SK-N-SH treated with all-trans-retinoic acid at 6 μM for 48 hours (cell line): ENCODE measurements around the gene POLR3K.
"Not testable (repeated sequence)": the region's sequence is repeated elsewhere in the genome, so short reads cannot be mapped to it uniquely, and the experiment has no call there.

Source experiments
- ATAC-seq: fragments of 200-7000 bp; cut with Tn5 transposase; 3 replicates; pipeline ENCODE4 v1.9.1; 2020; ENCODE audit warnings: mild to moderate bottlenecking, moderate library complexity
- ARNTL ChIP-seq: fragments of 450-650 bp; formaldehyde crosslinking; IDR thresholded peaks from 2 replicates; pipeline ENCODE4 v1.5.0; 2020; ENCODE audit warnings: low read depth, mild to moderate bottlenecking, moderate library complexity, borderline replicate concordance
- CREB5 ChIP-seq: fragments of 250-450 bp; sonication (Bioruptor Pico); IDR thresholded peaks from 2 replicates; pipeline ENCODE4 v1.5.1; 2020; ENCODE audit warnings: low read depth, mild to moderate bottlenecking, moderate library complexity
- CSDC2 ChIP-seq: fragments of 250-450 bp; sonication (Bioruptor Pico); IDR thresholded peaks from 2 replicates; pipeline ENCODE4 v1.5.0; 2020; ENCODE audit warnings: mild to moderate bottlenecking, moderate library complexity
- ESRRG ChIP-seq: fragments of 250-450 bp; sonication (Bioruptor Pico); IDR thresholded peaks from 2 replicates; pipeline ENCODE4 v1.6.1; 2021; ENCODE audit warnings: mild to moderate bottlenecking
- GLIS3 ChIP-seq: fragments of 250-450 bp; sonication (Bioruptor Pico); IDR thresholded peaks from 2 replicates; pipeline ENCODE4 v1.5.0; 2020; ENCODE audit warnings: mild to moderate bottlenecking, moderate library complexity
- ISL1 ChIP-seq: fragments of 250-450 bp; sonication (Bioruptor Pico); IDR thresholded peaks from 2 replicates; pipeline ENCODE4 v2.1.2; 2022; ENCODE audit warnings: mild to moderate bottlenecking, moderate library complexity
- OSR1 ChIP-seq: fragments of 250-450 bp; sonication (Bioruptor Pico); IDR thresholded peaks from 2 replicates; pipeline ENCODE4 v1.8.0; 2022; ENCODE audit warnings: moderate library complexity, mild to moderate bottlenecking, inconsistent platforms
- PPARA ChIP-seq: fragments of 250-450 bp; sonication (Bioruptor Pico); IDR thresholded peaks from 2 replicates; pipeline ENCODE4 v1.5.0; 2020; ENCODE audit warnings: mild to moderate bottlenecking, borderline replicate concordance
- RARB ChIP-seq: fragments of 250-450 bp; sonication (Bioruptor Pico); IDR thresholded peaks from 2 replicates; pipeline ENCODE4 v1.8.0; 2021; ENCODE audit warnings: mild to moderate bottlenecking, moderate library complexity
- TCF4 ChIP-seq: fragments of 250-450 bp; sonication (Bioruptor Pico); IDR thresholded peaks from 2 replicates; pipeline ENCODE4 v1.8.0; 2021; ENCODE audit warnings: mild to moderate bottlenecking, moderate library complexity, borderline replicate concordance
- TOX ChIP-seq: fragments of 250-450 bp; sonication (Bioruptor Pico); IDR thresholded peaks from 2 replicates; pipeline ENCODE4 v1.8.0; 2021; ENCODE audit warnings: mild to moderate bottlenecking, moderate library complexity, borderline replicate concordance
- ZC3H10 ChIP-seq: fragments of 250-450 bp; sonication (Bioruptor Pico); IDR thresholded peaks from 2 replicates; pipeline ENCODE4 v1.5.1; 2021; ENCODE audit warnings: mild to moderate bottlenecking, moderate library complexity
- ZFP3 ChIP-seq: fragments of 250-450 bp; sonication (Bioruptor Pico); IDR thresholded peaks from 2 replicates; pipeline ENCODE4 v1.5.0; 2020; ENCODE audit warnings: mild to moderate bottlenecking, moderate library complexity
- ZFP30 ChIP-seq: fragments of 450-650 bp; formaldehyde crosslinking; IDR thresholded peaks from 2 replicates; pipeline ENCODE4 v1.5.0; 2022; ENCODE audit warnings: mild to moderate bottlenecking, moderate library complexity
- ZNF565 ChIP-seq: fragments of 450-650 bp; formaldehyde crosslinking; conservative IDR thresholded peaks from 2 replicates; pipeline ENCODE4 v1.5.0; 2020; ENCODE audit warnings: low read depth, mild to moderate bottlenecking, moderate library complexity
- ZNF70 ChIP-seq: fragments of 450-650 bp; formaldehyde crosslinking; IDR thresholded peaks from 2 replicates; pipeline ENCODE4 v1.5.0; 2020; ENCODE audit warnings: mild to moderate bottlenecking, moderate library complexity
- ZNF8 ChIP-seq: fragments of 450-650 bp; formaldehyde crosslinking; IDR thresholded peaks from 2 replicates; pipeline ENCODE4 v1.5.0; 2020; ENCODE audit warnings: mild to moderate bottlenecking, moderate library complexity
- TF ChIP-seq, protein P1 (sequence below): fragments of 250-450 bp; sonication (Bioruptor Pico); IDR thresholded peaks from 2 replicates; pipeline ENCODE4 v1.8.0; 2020; ENCODE audit warnings: mild to moderate bottlenecking, moderate library complexity, borderline replicate concordance
- TF ChIP-seq, protein P2 (sequence below): fragments of 250-450 bp; sonication (Bioruptor Pico); IDR thresholded peaks from 2 replicates; pipeline ENCODE4 v1.5.0; 2020; ENCODE audit warnings: mild to moderate bottlenecking, moderate library complexity

POLR3K gene

DNA sequence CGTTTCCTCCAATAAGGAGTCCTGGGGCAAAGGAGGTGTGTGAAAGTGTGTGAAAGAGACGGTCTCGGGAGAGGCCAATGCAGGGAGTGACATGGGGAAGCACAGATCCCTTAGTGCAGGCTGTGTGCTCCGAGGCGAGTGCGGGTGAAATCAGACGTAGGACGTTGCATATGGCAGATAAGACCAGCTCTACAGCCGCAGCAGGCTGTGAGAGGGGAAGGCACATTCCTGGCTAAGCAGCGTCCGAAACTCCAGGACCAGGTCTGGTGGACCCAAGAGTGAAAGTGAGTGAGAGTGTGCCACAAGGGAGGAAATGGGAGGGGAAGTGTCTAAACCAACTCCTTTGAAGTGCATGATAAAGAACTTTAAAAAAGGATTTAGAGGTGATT is 11.3 kb downstream of the POLR3K start:
- ATAC-seq, result no peak
- TF ChIP-seq ARNTL (CRISPR knock-in tag), result no peak
- TF ChIP-seq ZFP3, result no peak

DNA sequence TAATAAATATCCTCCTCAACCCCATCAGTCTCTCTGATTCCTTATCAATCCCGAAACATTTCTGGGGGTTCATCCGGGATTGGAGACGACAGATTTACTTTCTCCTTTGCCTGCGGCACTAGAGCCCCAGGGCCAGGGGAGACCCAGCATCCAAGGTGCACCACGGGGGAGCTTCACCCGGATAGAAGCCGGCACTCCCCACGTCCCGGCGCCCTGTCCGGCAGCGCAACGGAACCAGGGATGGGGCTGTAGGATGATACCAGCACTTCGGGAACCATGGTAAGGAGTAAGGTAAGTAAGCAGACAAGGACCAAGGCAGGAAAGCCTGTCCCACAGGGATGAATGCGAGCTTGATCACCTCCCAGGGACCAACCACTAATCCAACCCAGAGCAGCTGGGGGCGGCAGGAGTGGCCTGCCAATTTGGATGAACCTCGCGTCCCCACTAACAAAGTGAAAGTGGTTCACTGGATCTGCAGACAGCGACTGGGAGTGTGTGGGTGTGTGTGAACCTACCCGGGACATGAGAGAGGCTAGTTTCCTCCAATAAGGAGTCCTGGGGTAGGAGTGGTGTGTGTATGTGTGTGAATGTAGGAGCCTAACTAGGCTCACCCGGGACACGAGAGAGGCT is 11.9 kb downstream of the POLR3K start:
- no peak for ATAC-seq
- TF ChIP-seq ZC3H10 (CRISPR knock-in tag) (no peak), ESRRG (CRISPR knock-in tag) (no peak), RARB (CRISPR knock-in tag) (no peak), CREB5 (no peak)

- TF ChIP-seq RARB (CRISPR knock-in tag), result no peak
- no peak for TF ChIP-seq ZNF565
- TF ChIP-seq, protein P1, sequence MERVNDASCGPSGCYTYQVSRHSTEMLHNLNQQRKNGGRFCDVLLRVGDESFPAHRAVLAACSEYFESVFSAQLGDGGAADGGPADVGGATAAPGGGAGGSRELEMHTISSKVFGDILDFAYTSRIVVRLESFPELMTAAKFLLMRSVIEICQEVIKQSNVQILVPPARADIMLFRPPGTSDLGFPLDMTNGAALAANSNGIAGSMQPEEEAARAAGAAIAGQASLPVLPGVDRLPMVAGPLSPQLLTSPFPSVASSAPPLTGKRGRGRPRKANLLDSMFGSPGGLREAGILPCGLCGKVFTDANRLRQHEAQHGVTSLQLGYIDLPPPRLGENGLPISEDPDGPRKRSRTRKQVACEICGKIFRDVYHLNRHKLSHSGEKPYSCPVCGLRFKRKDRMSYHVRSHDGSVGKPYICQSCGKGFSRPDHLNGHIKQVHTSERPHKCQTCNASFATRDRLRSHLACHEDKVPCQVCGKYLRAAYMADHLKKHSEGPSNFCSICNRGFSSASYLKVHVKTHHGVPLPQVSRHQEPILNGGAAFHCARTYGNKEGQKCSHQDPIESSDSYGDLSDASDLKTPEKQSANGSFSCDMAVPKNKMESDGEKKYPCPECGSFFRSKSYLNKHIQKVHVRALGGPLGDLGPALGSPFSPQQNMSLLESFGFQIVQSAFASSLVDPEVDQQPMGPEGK (CRISPR knock-in tag), result no peak
- no peak for TF ChIP-seq CSDC2 (CRISPR knock-in tag)
- TF ChIP-seq TOX (CRISPR knock-in tag), result no peak
- TF ChIP-seq ARNTL (CRISPR knock-in tag), result no peak
- no peak for TF ChIP-seq ZFP30 (CRISPR knock-in tag)
- no peak for TF ChIP-seq ZFP3
- TF ChIP-seq GLIS3 (CRISPR knock-in tag), result no peak
- no peak for TF ChIP-seq PPARA (CRISPR knock-in tag)
- TF ChIP-seq TCF4 (CRISPR knock-in tag), result no peak
- TF ChIP-seq, protein P2, sequence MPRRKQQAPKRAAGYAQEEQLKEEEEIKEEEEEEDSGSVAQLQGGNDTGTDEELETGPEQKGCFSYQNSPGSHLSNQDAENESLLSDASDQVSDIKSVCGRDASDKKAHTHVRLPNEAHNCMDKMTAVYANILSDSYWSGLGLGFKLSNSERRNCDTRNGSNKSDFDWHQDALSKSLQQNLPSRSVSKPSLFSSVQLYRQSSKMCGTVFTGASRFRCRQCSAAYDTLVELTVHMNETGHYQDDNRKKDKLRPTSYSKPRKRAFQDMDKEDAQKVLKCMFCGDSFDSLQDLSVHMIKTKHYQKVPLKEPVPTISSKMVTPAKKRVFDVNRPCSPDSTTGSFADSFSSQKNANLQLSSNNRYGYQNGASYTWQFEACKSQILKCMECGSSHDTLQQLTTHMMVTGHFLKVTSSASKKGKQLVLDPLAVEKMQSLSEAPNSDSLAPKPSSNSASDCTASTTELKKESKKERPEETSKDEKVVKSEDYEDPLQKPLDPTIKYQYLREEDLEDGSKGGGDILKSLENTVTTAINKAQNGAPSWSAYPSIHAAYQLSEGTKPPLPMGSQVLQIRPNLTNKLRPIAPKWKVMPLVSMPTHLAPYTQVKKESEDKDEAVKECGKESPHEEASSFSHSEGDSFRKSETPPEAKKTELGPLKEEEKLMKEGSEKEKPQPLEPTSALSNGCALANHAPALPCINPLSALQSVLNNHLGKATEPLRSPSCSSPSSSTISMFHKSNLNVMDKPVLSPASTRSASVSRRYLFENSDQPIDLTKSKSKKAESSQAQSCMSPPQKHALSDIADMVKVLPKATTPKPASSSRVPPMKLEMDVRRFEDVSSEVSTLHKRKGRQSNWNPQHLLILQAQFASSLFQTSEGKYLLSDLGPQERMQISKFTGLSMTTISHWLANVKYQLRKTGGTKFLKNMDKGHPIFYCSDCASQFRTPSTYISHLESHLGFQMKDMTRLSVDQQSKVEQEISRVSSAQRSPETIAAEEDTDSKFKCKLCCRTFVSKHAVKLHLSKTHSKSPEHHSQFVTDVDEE (CRISPR knock-in tag), result no peak
- TF ChIP-seq ZNF70 (CRISPR knock-in tag), result no peak
- ATAC-seq, result no peak
Measured at GRCh38 chr16:38941-39892, 14.2 kb downstream of the POLR3K start.

DNA sequence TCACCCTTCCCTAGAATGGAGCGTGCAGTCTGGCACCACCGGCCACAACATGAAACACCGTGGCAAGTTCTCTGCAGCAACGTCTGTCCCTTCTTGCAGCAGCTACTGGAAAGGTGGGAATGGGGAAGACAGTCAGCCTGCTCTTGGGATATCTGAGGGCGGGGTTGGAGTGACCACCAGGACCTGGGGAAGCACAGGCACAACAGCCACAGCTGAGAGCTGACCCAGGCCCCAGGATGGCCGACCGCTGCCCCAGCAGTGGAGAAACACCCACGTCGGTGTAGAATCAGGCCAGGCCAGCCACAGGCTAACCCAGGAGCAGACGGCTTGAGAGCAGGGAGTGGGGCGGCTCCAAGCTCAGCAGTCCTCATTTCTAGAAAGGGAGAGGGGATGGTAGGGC is 15.2 kb downstream of the POLR3K start:
- not testable (repeated sequence) for ATAC-seq

DNA sequence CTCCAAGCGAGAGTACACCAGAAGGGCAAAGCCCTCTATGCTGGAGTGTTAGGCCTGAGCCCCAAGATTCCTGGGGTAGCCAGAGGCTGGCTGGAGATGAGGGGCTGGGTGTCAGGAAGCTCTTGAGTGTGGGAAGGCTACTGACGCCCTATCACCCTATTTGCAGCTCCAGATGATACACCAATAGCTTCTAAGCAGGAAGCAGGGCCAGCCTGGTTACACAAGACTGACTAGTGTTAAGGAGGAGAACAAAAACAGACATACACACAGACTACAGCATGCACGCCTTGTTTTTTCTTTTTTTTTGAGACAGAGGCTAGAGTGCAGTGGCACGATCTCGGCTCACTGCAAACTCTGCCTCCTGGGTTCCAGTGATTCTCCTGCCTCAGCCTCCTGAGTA is 15.9 kb downstream of the POLR3K start:
- no peak for ATAC-seq
- TF ChIP-seq ZFP3, result no peak
- TF ChIP-seq ZNF8 (CRISPR knock-in tag), result no peak
- no peak for TF ChIP-seq ZNF565
- TF ChIP-seq ARNTL (CRISPR knock-in tag), result no peak
- no peak for TF ChIP-seq GLIS3 (CRISPR knock-in tag)
- no peak for TF ChIP-seq OSR1 (CRISPR knock-in tag)
- TF ChIP-seq, protein P1 (CRISPR knock-in tag), result no peak
- TF ChIP-seq ISL1 (CRISPR knock-in tag), result no peak
- TF ChIP-seq ZC3H10 (CRISPR knock-in tag), result no peak
